Ramos (cell line): Measurements from ENCODE around the gene AKR1A1.

Experiments
- in situ Hi-C: fragments of 300-500 bp; cut with MboI; formaldehyde crosslinking; loops from one replicate; pipeline ENCODE4 v1.14.3; 2022; ENCODE audit warnings: low sequenced_read_pairs; ENCODE audit not compliant: unreplicated experiment

AKR1A1 gene

DNA sequence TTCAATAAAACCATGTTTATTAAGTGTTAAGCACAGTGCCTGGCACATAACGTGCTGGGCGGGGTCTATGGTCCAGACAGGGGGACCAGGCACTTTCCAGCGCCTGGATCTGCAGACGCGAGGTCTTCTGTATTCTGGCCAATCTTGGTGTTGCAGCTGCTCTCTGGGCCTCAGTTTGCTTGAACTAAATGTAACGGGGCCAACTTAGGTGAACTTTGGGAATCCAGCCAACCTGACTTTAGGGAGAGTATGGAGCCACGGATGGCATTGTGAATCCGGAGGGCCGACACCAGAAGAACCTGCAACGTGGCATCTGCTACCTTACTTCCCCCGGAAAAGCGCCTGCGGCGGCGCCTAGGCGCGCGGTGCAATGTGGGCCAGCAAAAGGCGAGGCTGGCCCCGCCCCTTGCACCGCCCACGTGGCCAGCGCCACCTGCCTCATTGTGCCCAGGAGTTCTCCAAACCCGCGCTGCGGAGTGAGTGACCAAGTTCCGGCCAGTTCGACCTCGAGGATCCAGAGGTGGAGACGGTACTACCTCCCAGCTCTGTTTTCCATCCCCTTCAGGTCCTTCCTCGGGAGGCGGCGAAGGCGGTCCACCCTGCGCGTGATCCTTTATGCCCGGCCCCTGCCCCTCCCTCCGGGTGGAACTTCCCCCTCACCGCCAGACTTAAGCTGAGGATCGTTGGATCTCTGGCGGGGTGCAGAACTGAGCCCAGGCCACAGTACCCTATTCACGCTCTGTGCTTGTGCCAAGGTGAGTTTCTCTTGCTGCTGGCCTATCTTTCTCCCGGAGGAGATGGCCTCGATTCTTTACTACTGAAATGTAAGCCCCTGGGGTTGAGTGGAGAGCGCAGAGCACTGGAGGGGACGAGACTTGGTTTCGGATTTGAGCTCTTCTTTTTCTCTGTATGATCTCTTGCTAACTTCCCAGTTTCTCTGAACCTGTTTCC, at the start of gene AKR1A1:
TSS of gene AKR1A1 (plus strand) at position 426 of the 951 bp plus-strand sequence. CDS start 10,969 bp downstream, outside the sequence.
- in situ Hi-C loops = no loop called here

DNA sequence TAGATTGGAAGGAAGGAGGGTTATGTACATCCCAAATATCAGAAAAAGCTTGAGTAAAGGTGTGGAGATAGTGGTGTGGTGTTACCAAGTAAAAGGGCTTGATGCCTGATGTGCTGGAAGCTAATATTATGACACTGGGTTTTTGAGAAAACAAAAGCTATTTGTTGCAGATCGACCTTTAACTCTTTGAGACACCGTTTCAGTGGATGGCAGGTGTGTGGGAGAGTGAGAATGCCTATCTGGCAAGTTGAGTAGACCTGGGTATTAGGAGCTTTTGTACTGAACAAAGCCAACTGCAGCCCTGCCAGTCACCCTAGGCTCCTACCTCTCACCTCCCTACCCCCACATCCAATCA, 49.1 kb upstream of the AKR1A1 start:
- in situ Hi-C loops = loop anchor here (25.0 kb wide), 1 partner anchor 689 kb away; the partner anchor contains the start of genes BTBD19, DYNLT4 and PLK3

DNA sequence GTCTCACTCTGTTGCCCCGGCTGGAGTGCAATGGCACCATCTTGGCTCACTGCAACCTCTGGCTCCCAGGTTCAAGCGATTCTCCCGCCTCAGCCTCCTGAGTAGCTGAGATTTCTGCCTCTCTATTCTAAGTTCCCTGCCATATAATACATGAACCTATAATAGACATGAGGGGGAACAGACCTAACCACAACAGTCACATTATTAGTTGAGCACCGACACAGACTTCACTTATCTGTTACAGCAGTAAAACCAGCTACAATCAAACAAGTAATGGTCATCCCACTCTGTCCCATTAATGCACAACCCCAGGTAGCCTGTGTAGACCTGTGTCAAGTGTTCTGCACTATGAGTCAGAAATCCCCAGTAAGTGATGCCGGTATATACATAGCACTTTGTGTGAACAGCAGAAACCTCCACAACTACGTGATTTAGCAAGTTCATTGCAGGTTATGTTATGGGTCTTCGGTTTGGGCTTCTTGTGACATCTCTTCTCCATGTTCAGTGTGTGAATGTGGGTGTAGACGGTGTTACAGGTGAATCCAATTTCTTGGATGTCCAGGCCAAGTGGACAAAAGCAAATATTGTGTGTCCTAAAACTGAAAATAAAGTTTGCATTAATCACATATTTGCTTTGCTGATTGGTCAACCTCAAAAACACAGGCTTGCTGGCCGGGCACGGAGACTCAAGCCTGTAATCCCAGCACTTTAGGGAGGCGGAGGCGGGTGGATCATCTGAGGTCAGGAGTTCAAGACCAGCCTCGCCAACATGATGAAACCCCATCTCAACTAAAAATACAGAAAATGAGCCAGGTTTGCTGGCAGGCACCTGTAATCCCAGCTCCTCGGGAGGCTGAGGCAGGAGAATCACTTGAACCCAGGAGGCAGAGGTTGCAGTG, 46.9 kb upstream of the AKR1A1 start:
- in situ Hi-C loops = loop anchor here (25.0 kb wide), 1 partner anchor 691 kb away; the partner anchor contains the start of genes BTBD19, DYNLT4 and PLK3

DNA sequence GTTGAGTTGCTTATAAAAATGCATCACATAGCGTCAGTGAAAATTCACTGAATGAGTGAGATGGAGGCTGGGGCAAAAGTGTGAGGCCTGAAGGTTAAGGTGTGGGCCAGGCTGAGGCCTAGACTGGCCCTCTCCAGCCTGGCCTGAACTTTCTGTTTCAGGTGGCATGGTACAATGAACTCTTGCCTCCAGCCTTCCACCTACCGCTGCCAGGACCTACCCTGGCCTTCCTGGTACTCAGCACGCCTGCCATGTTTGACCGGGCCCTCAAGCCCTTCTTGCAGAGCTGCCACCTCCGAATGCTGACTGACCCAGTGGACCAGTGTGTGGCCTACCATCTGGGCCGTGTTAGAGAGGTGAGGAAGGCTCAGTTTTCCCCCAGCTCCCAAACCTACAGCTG, 43.4 kb upstream of the AKR1A1 start:
- in situ Hi-C loops = loop anchor here (5.0 to 25.0 kb wide), 2 partner anchors 60 to 695 kb away; partner anchors contain the start of genes BTBD19, DYNLT4 and PLK3

DNA sequence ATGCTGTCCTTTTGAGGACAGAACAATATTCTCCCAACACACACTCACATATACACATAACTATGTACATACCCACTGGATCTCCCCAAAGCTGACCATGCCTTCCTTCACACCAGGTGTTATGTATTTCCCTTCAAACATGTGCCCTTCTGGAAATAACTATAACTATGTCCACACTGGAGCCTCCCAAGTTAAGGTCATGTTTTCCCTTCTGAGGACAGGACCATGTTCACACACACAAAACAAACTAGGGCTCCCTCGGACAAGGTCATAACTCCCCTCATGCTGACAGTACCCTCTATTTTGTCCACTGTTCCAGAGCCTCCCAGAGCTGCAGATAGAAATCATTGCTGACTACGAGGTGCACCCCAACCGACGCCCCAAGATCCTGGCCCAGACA, 42.7 kb upstream of the AKR1A1 start:
- in situ Hi-C loops = loop anchor here (5.0 to 25.0 kb wide), 2 partner anchors 59 to 696 kb away; partner anchors contain the start of genes BTBD19, DYNLT4 and PLK3

DNA sequence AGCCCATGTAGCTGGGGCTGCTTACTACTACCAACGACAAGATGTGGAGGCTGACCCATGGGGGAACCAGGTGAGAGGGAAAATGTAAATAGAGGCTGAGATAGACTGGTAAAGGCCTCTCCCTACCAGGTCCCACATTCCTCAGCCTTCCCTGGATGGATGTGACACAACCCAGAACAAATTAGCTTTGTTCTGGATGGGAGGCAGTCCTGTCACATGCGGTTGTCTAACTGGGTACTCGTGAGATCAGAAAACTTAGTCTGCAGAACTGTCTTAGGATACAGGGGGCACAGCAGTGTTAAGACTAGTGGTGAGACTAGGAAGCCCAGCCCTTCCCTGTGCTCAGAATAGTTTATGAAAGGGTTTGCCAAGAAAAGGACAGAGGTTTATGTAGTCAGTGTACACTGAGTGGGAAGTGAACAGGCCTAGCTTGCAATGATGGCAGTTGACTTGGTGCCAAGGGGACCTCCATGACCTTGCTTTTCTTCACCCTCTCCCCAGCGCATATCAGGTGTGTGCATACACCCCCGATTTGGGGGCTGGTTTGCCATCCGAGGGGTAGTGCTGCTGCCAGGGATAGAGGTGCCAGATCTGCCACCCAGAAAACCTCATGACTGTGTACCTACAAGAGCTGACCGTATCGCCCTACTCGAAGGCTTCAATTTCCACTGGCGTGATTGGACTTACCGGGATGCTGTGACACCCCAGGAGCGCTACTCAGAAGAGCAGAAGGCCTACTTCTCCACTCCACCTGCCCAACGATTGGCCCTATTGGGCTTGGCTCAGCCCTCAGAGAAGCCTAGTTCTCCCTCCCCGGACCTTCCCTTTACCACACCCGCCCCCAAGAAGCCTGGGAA, 42.1 kb upstream of the AKR1A1 start:
- in situ Hi-C loops = loop anchor here (5.0 to 25.0 kb wide), 2 partner anchors 59 to 696 kb away; partner anchors contain the start of genes BTBD19, DYNLT4 and PLK3

DNA sequence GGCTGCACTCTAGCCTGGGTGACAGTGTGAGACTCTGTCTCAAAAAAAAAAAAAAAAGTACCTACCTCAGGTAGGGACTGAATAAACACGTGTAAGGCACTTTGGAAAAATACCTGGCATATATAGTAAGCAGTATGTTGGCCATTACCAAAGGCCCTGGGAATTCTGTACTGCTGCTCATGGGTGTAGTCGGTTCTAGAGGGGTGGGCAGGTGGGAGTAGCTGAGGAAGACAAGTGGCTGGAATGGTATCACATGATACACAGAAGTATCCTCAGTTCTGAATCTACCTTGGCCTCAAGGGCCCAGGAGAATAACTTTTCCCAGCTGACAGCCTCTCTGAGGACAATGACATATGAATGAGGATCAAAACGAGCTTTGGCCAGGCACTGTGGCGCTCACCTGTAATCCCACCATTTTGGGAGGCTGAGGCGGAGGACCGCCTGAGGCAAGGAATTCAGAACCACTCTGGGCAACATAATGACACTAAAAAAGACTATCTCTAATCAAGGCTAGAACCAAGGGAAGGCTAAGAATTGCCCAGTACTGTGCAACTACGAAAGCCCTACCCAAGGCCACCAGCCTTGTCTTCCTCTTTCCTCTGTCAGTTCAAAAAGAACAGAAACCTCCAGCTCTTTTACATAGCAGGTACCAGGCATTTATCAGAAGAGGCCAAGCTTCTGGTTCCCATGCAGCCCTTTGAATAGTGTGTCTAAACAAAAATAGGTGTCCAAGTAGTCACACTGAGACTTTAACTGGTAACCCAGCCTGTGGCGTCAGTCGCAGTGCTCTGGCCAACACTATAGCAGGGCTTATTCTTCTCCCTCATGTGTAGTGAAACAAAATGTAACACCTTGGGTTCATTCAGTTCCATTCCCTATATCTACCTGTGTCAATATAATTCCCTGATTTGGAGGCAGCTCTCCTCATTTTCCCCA, 40.3 kb upstream of the AKR1A1 start:
- in situ Hi-C loops = loop anchor here (25.0 kb wide), 1 partner anchor 698 kb away; the partner anchor contains the start of genes BTBD19, DYNLT4 and PLK3

DNA sequence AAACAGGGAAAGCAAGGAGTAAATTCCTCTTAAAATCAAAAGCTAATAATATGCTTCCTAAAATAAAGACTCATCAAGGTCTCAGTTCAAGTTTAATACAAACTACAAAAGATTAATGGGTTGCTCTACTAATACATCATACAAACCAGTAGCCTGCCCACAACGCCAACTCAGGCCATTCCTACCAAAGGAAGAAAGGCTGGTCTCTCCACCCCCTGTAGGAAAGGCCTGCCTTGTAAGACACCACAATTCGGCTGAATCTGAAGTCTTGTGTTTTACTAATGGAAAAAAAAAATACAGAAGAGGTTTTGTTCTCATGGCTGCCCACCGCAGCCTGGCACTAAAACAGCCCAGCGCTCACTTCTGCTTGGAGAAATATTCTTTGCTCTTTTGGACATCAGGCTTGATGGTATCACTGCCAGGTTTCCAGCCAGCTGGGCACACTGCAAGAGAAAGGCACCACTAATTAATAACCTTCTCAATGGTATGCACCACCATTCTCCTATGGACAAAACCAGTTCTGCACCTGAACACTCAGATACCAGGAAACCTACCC, 39.6 kb upstream of the AKR1A1 start:
- in situ Hi-C loops = loop anchor here (25.0 kb wide), 1 partner anchor 699 kb away; the partner anchor contains the start of genes BTBD19, DYNLT4 and PLK3

DNA sequence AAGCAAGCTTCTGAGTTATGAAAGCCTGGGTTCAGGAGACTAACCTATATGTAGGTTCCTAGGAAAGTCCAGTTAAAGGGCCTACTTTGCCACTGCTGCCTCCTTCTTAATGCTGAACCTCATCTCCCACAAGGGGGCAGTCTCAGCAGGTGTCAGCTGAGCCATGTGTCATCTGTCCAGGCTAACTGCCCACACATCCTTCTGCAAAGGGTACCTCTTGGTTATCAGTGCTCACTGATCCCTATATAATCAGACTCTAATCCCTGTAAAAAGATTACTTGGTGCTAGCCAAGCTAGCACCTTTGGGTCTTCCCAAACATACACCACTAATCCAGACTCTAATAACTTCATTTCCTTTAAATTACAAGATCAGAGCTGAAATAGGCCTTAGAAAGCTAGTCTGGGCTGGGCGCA, 38.0 kb upstream of the AKR1A1 start:
- in situ Hi-C loops = loop anchor here (25.0 kb wide), 1 partner anchor 700 kb away; the partner anchor contains the start of genes BTBD19, DYNLT4 and PLK3

DNA sequence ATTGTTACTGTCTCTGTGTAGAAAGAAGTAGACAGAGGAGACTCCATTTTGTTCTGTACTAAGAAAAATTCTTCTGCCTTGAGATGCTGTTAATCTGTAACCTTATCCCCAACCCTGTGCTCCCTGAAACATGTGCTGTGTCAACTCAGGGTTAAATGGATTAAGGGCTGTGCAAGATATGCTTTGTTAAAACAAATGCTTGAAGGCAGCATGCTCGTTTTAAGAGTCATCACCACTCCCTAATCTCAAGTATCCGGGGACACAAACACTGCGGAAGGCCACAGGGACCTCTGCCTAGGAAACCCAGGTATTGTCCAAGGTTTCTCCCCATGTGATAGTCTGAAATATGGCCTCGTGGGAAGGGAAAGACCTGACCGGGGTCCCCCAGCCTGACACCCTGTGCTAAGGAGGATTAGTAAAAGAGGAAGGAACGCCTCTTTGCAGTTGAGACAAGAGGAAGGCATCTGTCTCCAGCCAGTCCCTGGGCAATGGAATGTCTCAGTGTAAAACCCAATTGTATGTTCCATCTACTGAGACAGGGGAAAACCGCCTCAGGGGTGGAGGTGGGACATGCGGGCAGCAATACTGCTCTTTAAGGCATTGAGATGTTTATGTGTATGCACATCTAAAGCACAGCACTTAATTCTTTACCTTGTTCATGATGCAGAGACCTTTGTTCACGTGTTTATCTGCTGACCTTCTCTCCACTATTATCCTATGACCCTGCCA, 36.9 kb upstream of the AKR1A1 start:
- in situ Hi-C loops = loop anchor here (25.0 kb wide), 1 partner anchor 701 kb away; the partner anchor contains the start of genes BTBD19, DYNLT4 and PLK3

DNA sequence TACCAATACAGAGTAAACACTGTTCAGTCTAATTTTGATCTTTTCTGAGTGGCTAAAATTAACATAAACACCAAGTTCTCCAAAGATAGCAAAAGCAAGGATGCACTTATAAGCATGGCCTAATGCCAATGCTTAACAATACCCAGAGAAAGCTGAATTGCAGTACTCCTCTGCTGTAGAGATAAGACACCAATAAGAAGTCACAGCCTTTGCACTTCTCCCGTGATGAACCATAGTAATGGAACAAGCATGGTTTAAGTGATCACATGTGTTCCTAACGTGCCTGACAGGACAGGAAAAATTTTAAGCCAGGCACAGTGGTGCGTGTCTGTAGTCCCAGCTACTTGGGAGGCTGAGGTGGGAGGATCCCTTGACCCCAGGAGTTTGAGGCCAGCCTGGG, 34.6 kb upstream of the AKR1A1 start:
- in situ Hi-C loops = loop anchor here (25.0 kb wide), 1 partner anchor 704 kb away; the partner anchor contains the start of genes BTBD19, DYNLT4 and PLK3

DNA sequence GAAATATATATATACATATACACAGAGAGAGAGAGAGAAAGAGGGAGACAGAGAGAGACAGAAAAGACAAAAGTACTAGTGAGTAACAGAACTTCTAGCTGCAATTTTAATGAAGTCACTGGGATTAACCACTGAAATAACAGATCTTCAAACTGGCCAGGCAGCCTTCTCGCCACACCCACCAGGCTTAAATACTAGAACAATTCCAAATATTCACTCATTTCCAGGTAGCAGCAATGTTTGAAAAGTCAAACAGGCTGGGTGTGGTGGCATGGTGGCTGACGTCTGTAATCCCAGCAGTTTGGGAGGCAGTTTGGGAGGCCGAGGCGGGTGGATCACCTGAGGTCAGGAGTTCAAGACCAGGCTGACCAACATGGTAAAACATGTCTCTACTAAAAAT, 34.2 kb upstream of the AKR1A1 start:
- in situ Hi-C loops = loop anchor here (25.0 kb wide), 1 partner anchor 704 kb away; the partner anchor contains the start of genes BTBD19, DYNLT4 and PLK3

DNA sequence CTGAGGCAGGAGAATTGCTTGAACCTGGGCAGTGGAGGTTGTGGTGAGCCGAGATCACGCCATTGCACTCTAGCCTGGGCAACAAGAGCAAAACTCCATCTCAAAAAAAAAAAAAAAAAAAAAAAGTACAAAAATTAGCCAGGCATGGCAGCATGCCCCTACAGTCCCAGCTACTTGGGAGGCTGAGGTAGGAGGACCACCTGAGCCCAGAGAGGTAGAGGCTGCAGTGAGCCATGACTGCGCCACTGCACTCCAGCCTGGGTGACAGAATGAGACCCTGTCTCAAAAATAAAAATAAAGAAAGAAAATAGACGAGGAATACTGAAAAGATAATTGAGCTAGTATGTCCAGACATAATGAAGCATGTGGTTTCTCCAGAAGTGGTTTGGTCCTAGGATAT, 32.3 kb upstream of the AKR1A1 start:
- in situ Hi-C loops = loop anchor here (25.0 kb wide), 1 partner anchor 706 kb away; the partner anchor contains the start of genes BTBD19, DYNLT4 and PLK3

DNA sequence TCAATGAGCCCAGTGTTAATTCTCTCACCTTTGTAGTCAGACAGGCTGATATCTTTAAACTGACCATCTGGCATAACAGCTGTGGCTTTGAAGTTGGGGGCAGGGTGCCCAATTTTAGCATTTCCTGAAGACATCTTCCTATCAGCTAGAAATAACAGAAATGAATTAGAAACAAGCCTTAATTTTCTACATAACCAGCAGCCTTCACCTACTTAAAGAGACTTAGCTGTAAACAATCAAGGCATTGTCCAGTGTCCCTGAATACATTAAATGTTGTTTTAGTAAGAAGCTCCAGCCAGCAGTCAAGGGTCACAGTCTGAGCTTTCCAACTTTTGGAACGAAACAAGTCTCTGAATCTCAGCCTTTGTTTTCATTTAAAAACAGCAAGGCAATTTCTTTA, 31.7 kb upstream of the AKR1A1 start:
- in situ Hi-C loops = loop anchor here (25.0 kb wide), 1 partner anchor 707 kb away; the partner anchor contains the start of genes BTBD19, DYNLT4 and PLK3

DNA sequence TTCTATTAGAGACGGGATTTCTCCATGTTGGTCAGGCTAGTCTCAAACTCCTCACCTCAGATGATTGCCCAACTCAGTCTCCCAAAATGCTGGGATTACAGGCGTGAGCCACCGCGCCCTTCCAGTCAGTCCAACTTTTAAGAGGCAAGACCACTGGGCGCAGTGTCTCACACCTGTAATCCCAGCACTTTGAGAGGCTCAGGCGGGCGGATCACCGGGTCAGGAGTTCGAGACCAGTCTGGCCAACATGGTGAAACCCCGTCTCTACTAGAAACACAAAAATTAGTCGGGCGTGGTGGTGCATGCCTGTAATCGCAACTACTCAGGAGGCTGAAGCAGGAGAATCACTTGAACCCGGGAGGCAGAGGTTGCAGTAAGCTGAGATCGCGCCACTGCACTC, 30.9 kb upstream of the AKR1A1 start:
- in situ Hi-C loops = loop anchor here (25.0 kb wide), 1 partner anchor 707 kb away; the partner anchor contains the start of genes BTBD19, DYNLT4 and PLK3
